Ovary (tissue), 3 donors: ENCODE results near the gene MTHFD1L.

Experiments used
- CTCF ChIP-seq, 3 donors: fragments of 450-650 bp in 2 of 3; fragments of 200-600 bp in 1 of 3; IDR thresholded peaks; one replicate each; pipeline versions ENCODE4 v1.5.1 to v1.8.0; 2016 to 2022; ENCODE audit warnings: antibody characterized with exemption in 3 of 3, mild to moderate bottlenecking in 1 of 3
- EP300 ChIP-seq: sonication (generic); formaldehyde crosslinking; IDR thresholded peaks from one replicate; pipeline ENCODE4 v1.6.1; 2017; ENCODE audit warnings: antibody characterized with exemption
- POLR2A ChIP-seq: fragments of 450-650 bp; IDR thresholded peaks from one replicate; pipeline ENCODE4 v1.6.1; 2017; ENCODE audit warnings: antibody characterized with exemption, mild to moderate bottlenecking, moderate library complexity
- donor health status: DM: no; HTN: no; CAD: no.

GRCh38 chr6:150925976-150926375 is 60.5 kb downstream of the MTHFD1L start:
- TF ChIP-seq CTCF (IDR thresholded peaks at IDR 0.05) (no peak), POLR2A (no peak), EP300 (no peak)
